ENCODE measurements around the gene SPRTN.

Gene SPRTN, protein sequence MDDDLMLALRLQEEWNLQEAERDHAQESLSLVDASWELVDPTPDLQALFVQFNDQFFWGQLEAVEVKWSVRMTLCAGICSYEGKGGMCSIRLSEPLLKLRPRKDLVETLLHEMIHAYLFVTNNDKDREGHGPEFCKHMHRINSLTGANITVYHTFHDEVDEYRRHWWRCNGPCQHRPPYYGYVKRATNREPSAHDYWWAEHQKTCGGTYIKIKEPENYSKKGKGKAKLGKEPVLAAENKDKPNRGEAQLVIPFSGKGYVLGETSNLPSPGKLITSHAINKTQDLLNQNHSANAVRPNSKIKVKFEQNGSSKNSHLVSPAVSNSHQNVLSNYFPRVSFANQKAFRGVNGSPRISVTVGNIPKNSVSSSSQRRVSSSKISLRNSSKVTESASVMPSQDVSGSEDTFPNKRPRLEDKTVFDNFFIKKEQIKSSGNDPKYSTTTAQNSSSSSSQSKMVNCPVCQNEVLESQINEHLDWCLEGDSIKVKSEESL

DNA sequence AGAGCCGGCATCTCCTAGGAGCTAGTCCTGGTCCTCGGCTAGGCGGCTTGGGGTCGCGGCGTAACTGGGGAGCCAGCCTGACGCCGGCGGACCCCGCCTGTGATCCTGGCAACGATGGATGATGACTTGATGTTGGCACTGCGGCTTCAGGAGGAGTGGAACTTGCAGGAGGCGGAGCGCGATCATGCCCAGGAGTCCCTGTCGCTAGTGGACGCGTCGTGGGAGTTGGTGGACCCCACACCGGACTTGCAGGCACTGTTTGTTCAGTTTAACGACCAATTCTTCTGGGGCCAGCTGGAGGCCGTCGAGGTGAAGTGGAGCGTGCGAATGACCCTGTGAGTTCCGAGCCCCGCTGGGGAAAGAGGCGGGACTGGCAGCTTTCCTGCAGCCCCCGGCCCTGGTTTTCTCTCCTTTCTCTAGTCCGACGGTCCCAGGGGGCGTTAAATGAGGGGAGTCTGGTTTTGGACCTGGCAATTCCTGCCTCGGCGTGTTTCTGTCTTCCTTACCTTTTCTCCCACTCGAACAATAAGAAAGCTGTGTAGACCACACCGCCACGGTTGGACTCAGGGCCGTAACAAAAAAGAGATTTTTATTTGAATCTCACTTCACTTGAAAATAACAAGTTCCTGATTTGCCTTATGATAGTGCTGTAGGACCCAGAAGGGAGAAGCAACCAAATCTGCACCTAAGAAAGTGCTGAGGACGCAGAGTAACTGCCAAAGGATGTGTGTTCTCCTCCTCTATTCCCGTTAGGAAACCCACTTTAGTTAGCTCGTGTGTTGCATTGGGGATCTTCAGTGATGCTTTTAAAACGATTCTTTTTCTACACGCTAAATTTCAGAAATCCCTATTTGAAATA lies at the start of gene SPRTN:
Gene SPRTN, plus strand, starts transcription at position 24 of the 859 bp plus-strand sequence. Its CDS starts 91 bp downstream, at position 115.
- DNase-seq, result no peak

DNA sequence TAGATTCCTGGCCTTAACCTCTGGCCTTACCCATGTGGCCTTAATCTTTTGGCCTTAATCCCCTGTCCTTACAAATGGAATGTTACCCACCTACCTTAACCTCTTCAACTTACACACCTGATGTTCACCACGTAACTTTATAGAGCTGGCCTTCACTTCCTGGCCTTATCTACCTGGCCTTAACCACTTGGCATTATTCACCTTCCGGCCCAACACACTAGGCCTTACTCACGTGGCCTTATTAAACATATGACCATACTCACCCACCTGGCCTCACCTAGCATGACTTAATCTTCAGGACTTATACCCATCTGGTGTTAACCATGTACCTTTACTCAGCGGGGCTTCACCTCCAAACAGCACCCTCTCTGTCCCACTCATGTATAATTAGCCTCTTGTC lies 42.2 kb upstream of the SPRTN start:
- no peak for DNase-seq

DNA sequence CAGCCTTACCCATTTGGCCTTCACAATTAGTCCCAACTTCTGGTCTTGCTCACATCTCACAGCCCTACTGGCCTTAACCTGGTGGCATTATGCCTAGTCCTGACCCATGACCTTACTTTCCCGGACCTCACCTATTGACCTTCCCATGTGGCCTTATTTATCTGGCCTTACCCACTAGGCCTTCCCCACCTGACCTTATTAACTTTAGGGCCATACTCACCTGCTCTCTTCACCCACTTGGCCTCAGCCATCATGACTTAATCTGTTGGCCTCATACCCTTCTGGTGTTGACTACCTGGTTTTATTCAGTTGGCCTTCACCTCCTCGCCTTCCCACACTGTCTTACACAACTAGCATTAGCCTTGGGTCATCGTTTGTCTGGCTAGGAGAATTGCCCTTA lies 36.1 kb upstream of the SPRTN start:
- DNase-seq, result no peak

DNA sequence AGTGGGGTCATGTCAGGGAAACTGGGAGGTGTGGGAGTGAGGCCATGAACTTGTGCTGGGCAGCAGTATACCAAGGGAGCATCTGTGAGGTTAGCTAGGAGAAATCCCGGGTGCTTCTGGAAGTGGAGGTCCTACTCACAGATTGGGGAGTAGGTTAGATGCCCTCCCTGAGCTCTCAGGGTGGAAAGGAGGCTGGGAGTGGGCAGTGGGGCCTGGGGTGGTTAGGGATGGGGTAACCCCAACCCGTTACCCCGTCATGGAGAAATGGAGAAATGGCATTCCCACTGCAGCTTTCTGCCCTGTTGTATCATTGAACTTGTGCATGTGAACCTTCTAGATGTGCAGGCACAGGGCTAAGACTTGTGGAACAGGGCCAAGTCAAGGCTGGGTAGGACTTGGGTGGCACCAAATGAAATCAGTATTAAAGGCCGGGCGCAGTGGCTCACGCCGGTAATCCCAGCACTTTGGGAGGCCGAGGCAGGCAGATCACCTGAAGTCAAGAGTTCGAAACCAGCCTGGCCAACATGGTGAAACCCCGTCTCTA lies 27.6 kb upstream of the SPRTN start:
- no peak for DNase-seq

DNA sequence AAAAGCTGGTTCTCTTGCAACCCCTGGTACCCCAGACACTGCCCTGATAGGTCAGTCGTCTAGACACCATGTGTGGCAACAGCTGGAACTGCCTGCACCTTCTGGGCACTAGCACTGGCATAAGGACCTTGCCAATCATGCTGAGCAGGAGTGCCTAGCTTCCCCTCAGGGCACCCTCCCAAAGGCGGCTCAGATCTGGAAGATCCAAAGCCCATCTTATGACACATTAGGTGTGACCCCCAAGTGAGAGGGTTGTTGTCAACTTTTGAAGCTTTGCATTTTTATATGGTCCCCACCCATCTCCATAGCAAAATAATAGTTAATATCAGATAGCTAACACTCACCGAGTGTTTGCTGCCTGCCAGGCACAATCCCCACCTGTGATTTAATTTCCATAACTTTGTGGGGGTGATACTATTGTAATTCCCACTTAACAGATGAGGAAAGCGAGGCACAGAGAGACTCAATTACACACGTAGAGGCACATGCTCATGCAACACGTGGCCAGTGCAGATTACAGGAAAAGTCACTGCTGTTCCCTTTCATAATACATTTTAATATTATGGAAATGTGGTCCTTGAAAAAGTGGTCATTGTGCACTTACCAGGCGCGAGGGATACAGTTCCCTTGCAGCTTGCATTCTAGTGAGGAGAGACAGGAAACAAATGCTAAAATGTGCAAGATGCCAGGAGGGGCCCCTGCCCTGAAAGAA lies 26.2 kb upstream of the SPRTN start:
- DNase-seq, result no peak

DNA sequence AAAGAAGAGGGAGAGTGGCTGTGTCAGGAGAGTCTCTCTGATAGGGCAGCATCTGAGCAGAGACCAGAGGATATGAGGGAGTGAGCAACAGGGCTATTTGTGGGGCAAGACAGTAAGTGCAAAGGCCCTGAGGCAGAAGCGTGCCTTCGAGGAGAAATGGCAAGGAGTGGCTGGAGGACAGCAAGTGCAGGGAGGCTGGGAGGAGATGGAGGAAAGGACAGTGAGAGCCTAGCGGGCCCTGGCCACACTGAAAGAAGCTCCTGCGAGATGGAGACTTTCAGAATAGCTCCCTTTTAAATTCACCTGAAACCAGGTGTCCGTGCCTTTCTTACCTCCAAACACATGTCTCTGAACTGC lies 25.7 kb upstream of the SPRTN start:
- no peak for DNase-seq

DNA sequence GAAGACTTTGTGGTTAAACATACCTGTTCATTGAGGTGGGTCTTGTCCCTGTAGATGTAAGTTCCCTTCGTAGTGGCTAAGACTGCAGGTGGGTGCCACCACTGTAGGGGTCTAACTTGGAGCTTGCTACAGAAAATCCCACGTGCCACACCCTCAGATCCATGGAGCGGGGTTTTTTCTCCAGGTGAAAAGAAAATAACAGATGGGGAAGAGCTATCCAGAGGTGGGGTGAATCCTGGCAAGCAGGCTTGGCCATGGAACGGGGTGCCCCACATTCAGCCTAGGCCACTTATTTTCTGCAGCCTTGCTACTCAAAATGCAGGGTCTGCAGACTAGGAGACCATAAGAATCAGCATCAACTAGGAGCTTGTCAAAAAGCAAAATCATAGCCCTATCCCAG lies 24.4 kb upstream of the SPRTN start:
- no peak for DNase-seq

DNA sequence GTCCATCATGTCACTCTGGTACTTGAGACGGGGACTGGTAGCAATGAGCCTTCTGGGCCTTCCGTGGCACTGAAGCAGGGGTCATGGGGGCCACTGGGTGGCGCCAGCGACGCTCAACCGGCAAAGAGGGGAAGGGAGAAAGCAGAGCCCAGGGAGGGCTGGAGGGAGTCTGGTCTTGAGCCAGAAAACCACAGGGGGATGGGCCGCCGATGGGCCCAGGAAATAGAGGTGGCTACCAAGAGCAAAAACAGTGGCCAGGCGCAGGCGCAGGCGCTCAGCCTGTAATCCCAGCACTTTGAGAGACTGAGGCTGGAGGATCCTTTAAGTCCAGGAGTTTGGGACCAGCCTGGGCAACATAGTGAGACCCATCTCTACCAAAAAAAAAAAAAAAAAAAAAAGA lies 22.2 kb upstream of the SPRTN start:
- no peak for DNase-seq

DNA sequence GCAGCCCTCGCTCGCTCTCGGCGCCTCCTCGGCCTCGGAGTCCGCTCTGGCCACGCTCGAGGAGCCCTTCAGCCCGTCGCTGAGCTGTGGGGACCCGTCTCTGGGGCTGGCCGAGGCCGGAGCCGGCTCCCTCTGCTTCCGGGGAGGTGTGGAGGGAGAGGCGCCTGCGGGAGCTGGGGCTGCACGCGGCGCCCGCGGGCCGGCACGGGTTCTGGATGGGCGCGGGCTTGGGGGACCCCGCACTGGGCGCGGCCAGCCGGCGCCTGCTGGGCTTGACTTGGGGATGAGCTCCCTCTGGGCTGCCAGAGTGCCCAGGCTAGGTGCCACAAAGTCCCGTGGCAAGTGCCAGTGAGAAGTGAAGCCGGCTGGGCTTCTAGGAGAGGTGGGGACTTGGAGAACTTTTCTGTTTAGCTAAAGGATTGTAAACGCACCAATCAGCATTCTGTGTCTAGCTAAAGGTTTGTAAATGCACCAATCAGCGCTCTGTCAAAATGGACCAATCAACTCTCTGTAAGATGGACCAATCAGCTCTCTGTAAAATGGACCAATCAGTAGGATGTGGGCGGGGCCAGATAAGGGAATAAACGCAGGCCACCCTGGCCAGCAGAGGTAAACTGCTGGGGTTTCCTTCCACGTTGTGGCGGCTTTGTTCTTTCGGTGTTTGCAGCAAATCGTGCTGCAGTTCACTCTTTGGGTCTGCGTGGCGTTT lies 20.6 kb upstream of the SPRTN start:
- DNase-seq, result no peak

DNA sequence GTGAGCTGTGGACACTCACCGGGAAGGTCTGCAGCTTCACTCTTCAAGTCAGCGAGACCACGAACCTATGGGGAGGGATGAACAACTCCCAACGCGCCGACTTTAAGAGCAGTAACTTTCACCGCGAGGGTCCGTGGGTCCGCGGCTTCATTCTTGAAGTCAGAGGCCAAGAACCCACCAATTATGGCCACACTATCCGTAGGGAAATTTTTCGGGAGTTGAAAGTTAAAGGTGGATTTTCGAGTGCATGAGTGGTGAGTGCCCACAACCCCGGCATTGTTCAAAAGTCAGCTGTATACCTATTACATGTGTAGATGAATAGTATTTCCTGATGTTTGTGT lies 20.1 kb upstream of the SPRTN start:
- no peak for DNase-seq

DNA sequence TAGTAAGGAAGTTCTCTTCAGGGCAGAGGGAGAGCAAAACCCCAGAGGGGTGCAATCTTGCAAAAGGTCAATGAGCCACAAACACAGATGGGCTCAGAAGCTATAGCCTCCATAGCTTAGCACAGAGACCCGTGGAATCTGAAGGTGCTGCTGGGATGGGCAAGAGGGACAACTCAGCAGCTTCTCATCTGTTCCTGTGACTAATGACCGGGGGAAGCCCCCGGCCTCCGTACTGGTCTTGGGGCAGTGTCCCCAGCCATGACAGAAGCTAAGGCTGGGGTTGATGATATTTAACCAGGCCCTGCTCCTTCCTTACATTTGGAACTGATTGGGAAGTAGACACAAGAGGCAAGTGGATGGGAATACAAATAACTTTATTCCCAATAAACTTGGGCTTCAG lies 19.5 kb upstream of the SPRTN start:
- no peak for DNase-seq

DNA sequence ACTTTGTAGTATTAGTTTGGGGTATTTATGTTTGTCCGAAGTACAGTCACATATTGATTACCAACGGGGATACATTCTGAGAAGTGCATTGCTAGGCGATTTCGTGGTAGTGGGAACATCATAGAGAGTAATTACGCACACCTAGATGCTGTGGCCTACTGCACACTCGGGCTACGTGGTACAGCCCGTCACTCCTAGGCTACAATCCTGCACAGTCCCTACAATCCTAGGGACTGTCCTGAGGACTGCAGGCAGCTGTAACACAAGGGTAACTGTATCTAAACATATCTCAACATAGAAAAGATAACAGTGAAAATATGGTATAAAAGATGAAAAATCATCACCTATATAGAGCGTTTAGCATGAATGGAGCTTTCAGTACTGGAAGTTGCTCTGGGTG lies 19.0 kb upstream of the SPRTN start:
- no peak for DNase-seq

DNA sequence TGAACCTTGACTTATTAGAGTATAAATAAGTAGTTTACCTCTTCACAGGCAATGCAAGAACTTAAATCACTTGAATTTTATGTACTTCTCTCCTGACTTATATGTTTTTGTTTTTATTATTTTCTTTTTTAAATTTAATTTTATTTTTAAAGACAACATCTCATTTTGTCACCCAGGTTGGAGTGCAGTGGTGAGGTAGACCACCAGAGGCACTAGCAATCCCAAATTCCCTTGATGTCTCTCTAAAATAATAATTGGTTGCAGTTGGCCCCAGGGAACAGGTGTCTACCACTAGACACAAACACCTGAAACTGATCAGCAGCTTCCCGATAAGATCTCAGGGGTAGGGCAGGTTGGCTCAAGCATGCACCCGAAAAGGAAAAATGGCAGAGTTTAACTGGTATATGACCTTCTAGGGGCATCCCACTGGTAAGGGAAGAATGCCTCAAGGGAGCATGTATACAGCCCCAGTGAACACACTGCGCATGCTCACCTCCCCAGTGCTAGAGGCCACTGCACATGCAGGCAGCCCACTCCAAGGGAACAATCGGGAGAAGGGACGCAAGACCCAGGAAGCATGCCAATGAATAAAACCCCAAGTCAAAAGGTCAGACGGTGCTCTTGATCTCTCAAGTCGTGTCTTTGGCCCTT lies 15.1 kb upstream of the SPRTN start:
- DNase-seq, result no peak

DNA sequence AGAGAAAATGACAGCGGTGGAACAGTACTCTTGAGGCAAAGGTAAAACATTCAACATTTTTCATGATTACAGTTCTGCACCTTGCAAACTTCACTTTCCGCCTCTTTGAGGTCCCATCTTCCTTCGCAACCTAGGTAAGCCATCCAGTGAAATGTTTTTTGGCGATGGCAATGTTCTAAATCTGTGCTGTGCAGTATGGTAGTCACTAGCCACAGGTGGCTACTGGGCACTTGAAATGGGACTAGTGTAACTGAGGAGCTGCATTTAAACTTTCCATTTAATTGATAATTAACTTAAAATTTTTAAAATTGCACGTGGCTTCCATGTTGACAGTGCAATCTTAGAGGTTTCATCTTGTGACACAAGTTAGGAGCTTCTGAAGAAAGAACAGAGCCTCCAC lies 13.4 kb upstream of the SPRTN start:
- no peak for DNase-seq

DNA sequence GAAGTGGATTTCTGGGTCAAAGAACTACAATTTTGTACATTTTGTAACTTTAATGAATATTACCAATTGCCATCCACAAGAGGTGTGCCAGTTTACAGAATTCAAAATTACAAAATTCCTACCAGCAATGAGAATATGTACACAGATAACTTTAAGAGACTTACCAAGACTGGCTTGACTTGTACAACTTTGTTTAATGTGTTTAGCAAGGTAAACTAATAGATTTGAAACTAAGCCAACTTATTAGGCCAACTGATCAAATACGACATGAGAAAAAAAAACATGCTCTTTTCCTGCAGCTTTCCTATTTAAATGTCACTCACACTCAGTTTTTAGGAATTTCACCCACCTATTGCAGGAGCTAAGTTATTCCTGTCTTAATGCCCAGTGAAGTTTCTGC lies 11.8 kb upstream of the SPRTN start:
- DNase-seq, result no peak

DNA sequence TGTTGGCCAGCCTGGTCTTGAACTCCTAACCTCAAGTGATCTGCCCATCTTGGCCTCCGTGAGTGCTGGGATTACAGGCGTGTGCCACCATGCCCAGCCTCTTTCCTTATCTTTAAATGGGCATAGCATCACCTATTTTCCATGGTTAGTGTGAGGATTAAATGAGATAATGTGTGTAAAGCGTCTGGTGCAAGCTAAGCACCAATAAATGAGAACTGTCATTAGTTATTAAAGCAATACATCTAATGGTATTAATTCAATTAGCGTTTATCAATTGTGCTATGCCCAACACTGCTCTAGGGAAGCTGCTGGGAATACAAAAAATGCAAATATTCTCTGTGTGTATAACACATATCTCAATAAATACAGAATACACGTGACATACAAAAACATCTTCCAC lies 10.5 kb upstream of the SPRTN start:
- DNase-seq, result no peak

DNA sequence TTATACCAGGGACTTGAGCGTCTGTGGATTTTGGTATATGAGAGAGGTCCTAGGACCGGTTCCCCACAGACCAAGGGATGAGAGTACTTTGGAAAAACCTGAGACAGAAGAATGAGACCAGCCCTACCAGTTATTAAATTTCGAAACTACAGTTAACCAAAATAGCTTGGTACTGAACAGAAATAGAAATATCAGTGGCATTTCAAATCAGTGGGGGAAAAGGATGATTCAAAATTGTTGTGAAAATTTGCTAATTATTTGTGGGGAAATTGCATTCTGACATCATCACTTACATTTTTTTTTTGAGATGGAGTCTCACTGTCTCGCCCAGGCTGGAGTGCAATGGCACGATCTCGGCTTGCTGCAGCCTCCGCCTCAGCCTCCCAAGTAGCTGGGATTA lies 8.6 kb upstream of the SPRTN start:
- DNase-seq, result no peak

DNA sequence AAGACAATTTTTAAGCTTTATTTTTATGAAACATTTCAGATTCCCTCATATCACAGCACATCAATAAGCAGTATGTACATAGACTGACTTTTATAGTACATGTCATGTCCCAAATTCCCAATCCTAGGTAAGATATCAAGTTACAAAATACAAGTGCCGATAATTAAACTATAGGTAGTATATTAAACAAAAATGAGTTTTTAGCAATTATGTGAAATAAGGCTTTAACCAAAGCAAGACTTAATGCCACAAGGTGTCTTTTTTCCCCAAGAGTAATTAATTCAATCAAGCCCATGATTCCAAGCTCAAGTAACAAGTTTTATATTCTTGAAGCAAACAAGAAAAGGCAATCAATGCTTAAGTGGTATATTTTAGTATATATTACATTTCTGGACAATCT lies 5.3 kb upstream of the SPRTN start:
- no peak for DNase-seq

DNA sequence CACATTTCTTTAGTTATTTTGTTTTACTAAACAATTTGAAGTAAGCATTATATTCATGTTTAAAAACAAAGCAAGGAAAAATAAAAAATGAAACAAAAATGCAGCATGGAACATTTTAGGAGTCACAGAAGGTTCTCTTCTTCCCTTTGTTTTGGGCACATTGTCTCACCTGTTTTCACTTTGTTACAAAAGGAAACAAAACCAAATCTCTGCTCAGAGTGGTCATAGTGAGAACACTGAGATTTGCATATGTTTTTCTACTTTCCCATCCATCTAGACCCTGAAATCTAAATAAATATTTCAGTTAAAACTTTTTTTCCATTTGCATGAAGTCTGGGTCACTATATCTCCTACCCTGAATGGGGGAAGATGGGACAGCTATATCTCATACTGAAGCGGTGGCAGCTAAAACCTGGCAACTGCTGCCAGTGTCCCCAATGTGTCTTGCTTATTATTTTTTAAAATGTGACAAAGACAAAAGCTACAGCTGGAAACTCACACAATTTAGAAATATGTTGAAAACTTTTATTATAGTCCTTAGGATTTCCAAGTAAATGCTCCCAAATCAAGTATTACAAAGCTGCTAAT lies 3.9 kb upstream of the SPRTN start:
- DNase-seq, result no peak

DNA sequence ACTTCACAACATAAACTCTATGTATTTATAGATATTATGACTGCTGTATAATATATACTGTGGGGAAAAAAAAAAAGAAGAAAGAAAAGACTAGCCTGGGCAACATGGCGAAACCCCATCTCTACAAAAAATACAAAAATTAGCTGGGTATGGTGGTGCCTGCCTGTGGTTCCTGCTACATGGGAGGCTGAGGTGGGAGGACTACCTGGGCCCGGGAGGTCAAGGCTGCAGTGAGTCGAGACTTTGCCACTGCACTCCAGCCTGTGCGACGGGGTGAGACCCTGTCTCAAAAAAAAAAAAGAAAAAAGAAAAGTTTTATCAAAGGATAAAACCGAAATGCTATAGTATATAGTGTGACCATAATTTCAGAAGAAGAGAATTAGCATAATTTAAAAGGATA lies 3.1 kb upstream of the SPRTN start:
- DNase-seq, result no peak

DNA sequence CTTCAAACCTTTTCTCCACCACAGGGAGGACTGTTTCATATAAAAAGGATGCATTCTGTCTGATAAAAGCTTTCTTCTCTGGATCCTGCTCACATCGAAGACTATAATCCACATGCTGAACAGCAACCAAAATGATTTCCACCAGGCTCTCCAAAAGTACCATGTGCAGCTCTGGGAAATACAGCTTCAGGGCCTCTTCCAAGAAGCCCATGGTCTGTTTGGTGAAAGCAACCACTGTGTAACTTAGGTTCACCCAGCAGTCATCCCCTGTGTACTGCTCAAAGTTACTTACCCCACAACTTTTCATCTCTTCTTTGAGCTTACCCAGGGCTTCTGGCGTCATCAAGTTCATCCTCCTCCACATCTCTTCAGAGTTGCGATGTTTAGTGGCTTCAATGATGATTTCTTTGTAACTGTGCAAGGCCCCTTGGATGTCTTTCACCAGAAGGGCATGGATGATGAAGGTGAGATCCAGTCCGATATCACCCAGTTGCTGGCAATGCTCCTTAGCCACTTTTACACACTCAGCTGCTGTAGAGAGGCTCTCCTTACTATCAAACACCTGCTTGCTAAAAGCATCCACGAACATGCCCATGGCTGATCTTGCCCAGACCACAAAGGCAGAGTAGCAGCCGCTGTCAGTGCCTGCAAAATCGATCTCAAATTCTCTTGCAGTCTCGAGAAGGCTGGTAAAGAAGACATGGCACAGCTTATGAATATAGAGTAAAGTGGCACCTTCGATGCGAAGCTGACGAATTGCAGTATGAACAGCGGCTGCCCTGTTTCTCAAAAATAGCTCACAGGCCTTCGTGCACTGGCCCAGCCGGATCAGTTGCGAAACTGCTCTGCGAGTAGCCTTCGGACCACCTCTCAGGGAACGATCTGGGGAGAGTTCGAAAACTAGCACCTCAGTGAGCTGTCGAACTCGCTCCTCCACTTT lies 2.2 kb upstream of the SPRTN start:
- DNase-seq, result no peak

Data from NCI-H2171 (cell line).